SH-SY5Y (cell line): Measurements from ENCODE around the gene MYD88.

ENCODE experiments used
- GATA2 ChIP-seq: IDR thresholded peaks from 2 replicates; pipeline ENCODE4 v1.6.1; 2011; ENCODE audit warnings: mild to moderate bottlenecking, low read depth, low read length
- GATA3 ChIP-seq: IDR thresholded peaks from 2 replicates; pipeline ENCODE4 v1.6.1; 2011; ENCODE audit warnings: low read depth, mild to moderate bottlenecking, low read length, moderate library complexity

Gene MYD88

GRCh38 chr3:38108649-38109579 lies 29.5 kb upstream of the MYD88 start:
- TF ChIP-seq GATA2 = no peak
- no peak for TF ChIP-seq GATA3

DNA sequence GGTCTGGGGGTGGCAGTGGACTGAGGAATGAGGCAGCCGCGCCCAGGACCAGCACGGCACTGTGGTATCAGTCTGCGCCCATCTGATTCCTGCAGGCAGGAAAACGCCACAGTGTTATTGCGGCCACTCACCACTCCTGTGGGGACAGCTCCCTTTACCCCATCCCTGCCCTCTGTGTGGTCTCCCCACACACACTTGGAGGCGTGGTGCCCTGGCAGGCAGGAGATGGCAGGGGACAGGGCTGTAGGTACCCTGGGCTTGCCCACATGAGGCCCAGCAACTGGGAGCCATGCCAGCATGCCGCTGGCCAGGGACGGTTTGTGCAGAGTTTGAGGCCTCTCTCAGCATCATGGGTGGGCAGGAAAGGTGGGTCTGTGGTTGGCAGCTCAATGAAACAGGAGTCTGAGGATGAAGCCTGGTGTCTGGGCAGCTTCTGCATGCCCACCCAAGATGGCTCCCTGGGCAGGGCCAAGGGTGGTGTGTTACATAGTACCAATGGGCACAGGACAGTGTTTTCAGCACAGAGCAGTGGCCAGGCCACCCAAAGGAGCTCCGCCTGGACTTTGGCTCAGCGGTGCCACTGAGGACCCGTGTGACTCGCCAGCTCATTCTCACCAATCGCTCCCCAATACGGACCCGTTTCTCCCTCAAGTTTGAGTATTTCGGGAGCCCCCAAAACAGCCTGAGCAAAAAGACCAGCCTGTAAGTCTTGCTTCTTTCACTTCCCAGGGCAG lies 28.7 kb upstream of the MYD88 start:
- TF ChIP-seq GATA3 (no peak), GATA2 (no peak)

GRCh38 chr3:38110314-38111050 lies 28.0 kb upstream of the MYD88 start:
- TF ChIP-seq GATA2 (no peak), GATA3 (no peak)

GRCh38 chr3:38111201-38111600 lies 27.3 kb upstream of the MYD88 start:
- TF ChIP-seq GATA2 (no peak), GATA3 (no peak)

- TF ChIP-seq GATA2 (no peak), GATA3 (no peak)
Observed at GRCh38 chr3:38111696-38112377, 26.6 kb upstream of the MYD88 start.

- TF ChIP-seq GATA2 (no peak), GATA3 (no peak)
Observed at GRCh38 chr3:38112378-38112761, 26.1 kb upstream of the MYD88 start.

DNA sequence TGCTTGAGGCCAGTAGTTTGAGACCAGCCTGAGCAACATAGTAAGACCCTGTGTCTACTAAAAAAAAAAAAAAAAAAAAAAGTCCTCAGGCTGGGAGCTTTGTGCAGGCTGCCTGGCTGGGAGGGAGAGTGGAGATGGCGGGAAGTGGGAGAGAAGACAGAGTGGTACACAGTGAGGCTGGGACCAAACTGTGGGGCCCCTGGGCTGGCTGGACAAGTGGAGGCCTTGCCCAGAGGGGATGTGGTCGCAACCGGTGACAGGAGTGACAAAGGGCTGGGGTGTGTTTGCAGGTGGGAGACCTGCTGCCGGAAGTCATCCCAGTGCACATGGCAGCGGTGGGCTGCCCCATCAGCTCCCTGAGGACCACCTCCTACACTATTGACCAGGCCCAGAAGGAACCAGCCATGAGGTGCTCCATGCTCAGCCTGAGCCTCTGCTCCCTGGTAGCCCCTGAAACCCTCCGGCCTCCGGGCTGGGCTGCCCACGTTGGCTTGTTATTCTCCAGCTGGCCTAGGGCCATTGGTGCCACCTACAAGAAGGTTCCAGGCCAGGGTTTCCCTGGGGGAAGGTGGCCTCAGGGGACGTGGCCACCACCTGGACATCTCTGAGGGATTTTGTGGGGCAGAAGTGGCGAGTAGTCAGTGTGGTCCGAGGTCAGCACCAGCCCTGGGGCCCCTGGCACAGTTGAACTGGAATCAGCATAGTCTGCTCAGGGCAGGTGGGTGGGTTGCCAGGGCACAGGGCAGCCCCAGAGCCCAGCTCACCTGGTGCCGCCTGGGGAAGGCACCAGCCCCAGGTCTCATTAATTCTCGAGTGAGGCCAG lies 24.2 kb upstream of the MYD88 start:
- TF ChIP-seq GATA3 (no peak), GATA2 (no peak)

DNA sequence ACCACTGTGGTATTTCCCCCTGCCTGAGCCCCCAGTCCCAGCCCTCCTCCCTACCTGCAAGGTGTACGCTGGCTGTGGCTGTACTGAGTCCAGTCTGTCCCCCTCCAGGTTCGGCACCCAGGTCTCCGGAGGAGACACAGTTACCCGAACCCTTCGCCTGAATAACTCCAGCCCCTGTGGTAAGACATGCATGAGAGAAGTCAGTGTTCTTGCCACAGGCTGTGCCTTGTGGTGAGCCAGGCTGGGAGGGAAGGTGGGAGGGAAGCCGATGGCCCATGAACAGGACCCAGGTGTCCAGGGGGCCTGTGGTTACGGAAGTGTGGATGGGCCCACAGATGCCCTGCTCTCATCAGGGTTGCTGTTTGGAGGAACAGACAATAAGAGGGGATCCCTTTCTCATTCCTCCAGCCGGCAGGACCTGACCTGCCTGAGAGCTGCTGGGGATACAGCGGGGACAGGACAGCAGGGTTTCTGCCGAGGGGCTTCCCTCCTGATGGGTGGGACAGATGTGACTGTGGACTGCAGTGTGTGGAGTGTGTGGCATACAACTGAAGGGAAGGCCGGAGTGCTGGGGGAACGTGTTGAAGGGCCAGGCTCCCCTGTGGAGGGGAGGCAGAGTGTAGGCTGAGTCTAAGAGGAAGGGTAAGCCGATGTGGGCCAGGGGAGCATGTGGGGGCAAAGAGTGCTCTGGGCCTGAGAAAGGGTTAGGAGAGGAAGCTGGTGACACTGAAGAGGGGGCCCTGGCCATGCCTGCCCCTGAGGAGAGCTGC lies 23.4 kb upstream of the MYD88 start:
- TF ChIP-seq GATA2 (no peak), GATA3 (no peak)

- TF ChIP-seq GATA2 (no peak), GATA3 (no peak)
Observed at GRCh38 chr3:38115645-38116427, 22.6 kb upstream of the MYD88 start.

- no peak for TF ChIP-seq GATA2
- no peak for TF ChIP-seq GATA3
Observed at GRCh38 chr3:38116471-38117162, 21.8 kb upstream of the MYD88 start.

- TF ChIP-seq GATA2 (no peak), GATA3 (no peak)
Observed at GRCh38 chr3:38117163-38117716, 21.2 kb upstream of the MYD88 start.
